Upper lobe of left lung (tissue), 4 donors: Measurements from ENCODE around the gene RNF126.

Experiments
- EP300 ChIP-seq, 4 donors: sonication (generic); formaldehyde crosslinking; IDR thresholded peaks; one replicate each; pipeline ENCODE4 v1.5.1; 2017; ENCODE audit warnings: antibody characterized with exemption in 4 of 4, control low read depth in 2 of 4
- POLR2A ChIP-seq, 4 donors: fragments of 450-650 bp; IDR thresholded peaks; one replicate each; pipeline ENCODE4 v1.5.1; 2016 to 2017; ENCODE audit warnings: antibody characterized with exemption in 4 of 4, mild to moderate bottlenecking in 2 of 4
- TF ChIP-seq, protein P1 (sequence below), 6 experiments: fragments of 450-650 bp in 4 of 6; fragments of 200-600 bp in 2 of 6; sonication (generic) in 2 of 6; IDR thresholded peaks; one replicate each; pipeline ENCODE4 v1.5.1; 2016 to 2019; ENCODE audit warnings: antibody characterized with exemption in 6 of 6

DNA sequence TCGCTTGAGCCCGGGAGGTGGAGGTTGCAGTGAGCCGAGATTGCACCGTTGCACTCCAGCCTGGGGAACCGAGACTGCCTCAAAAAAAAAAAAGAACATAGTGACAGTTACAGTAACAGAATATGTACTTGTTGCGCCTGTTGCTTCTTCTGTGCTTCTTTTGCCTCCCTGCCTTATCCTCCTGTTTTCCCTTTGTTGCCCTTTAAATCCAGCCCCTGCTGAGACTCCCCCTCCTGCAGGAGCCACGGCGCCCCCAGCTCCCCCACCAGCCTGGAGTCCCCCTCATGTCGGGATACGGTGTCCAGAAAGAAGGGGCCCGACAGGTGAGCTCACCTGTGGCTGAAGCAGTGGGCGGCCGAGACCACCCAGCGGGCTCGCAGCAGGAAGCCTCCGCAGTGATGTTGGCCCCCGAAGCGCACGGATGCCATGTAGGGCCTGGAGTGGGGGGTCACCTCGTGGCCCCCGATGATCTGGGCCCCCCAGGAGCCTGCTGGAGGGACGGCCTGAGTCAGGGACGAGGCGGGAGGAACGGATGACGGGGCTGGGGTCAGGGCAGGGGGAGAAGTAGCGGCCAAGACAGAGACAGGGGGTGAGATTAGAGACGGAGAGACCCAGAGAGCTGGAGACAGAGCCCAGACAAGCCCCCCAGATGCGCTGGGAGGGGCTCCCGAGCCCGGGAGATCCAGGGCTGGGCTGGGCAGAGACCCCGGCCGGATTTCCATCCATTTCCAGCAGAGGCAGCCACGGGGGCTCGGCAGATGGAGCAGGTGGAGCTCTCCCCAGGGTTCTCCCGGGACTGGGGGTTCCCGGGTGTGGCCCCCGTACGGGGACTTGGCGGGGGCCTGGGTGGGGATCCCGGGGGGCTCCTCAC lies 31.7 kb upstream of the RNF126 start:
- TF ChIP-seq, protein P1, sequence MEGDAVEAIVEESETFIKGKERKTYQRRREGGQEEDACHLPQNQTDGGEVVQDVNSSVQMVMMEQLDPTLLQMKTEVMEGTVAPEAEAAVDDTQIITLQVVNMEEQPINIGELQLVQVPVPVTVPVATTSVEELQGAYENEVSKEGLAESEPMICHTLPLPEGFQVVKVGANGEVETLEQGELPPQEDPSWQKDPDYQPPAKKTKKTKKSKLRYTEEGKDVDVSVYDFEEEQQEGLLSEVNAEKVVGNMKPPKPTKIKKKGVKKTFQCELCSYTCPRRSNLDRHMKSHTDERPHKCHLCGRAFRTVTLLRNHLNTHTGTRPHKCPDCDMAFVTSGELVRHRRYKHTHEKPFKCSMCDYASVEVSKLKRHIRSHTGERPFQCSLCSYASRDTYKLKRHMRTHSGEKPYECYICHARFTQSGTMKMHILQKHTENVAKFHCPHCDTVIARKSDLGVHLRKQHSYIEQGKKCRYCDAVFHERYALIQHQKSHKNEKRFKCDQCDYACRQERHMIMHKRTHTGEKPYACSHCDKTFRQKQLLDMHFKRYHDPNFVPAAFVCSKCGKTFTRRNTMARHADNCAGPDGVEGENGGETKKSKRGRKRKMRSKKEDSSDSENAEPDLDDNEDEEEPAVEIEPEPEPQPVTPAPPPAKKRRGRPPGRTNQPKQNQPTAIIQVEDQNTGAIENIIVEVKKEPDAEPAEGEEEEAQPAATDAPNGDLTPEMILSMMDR (IDR thresholded peaks at IDR 0.05) = no peak
- TF ChIP-seq EP300 (IDR thresholded peaks at IDR 0.05) (no peak), POLR2A (IDR thresholded peaks at IDR 0.05) (no peak)
